Activated CD4-positive, alpha-beta T cell treated with anti-CD3 and anti-CD28 coated beads, Interleukin-2, amount 10 ng/mL, durations not matched to agents 7 days and 5 days (primary cell): Measurements from ENCODE around the gene COX7B2. TPM values are rescaled to one million over a fixed set of nuclear protein-coding genes. Genes with fewer than 3 reads are reported as not detected.

Source experiments
- CTCF ChIA-PET: fragments of 350-600 bp; sonication (Branson Sonifier 250); formaldehyde crosslinking; loops from one replicate; lab custom pipeline; 2021; ENCODE audit warnings: antibody characterized with exemption; lab: Charles Lee
- POLR2A ChIA-PET: fragments of 350-600 bp; sonication (Branson Sonifier 250); formaldehyde crosslinking; loops from one replicate; lab custom pipeline; 2021; ENCODE audit warnings: antibody characterized with exemption; lab: Charles Lee
- DNase-seq: peaks from one replicate; pipeline ENCODE4 v3.0.0-alpha.2; 2020
- H3K27ac Mint-ChIP-seq: one replicate; pipeline ENCODE4 v1.8.0; 2021; ENCODE audit warnings: mild to moderate bottlenecking, moderate library complexity, mixed read lengths
- H3K27me3 Mint-ChIP-seq: one replicate; pipeline ENCODE4 v1.8.0; 2021; ENCODE audit warnings: mixed read lengths
- H3K36me3 Mint-ChIP-seq: one replicate; pipeline ENCODE4 v1.8.0; 2021; ENCODE audit warnings: low read depth, mixed read lengths
- H3K4me1 Mint-ChIP-seq: one replicate; pipeline ENCODE4 v1.8.0; 2021; ENCODE audit warnings: mixed read lengths
- H3K4me3 Mint-ChIP-seq: one replicate; pipeline ENCODE4 v1.8.0; 2021; ENCODE audit warnings: mild to moderate bottlenecking, moderate library complexity, mixed read lengths
- H3K9me3 Mint-ChIP-seq: one replicate; pipeline ENCODE4 v1.8.0; 2021; ENCODE audit warnings: mixed read lengths
- total RNA-seq, 2 experiments: library from RNA; stranded (reverse); gene quantifications; one replicate each; pipeline ENCODE4 v1.2.3, GENCODE V29; 2021

Gene COX7B2
- total RNA-seq, 2 experiments from 2014 or later = not detected

DNA sequence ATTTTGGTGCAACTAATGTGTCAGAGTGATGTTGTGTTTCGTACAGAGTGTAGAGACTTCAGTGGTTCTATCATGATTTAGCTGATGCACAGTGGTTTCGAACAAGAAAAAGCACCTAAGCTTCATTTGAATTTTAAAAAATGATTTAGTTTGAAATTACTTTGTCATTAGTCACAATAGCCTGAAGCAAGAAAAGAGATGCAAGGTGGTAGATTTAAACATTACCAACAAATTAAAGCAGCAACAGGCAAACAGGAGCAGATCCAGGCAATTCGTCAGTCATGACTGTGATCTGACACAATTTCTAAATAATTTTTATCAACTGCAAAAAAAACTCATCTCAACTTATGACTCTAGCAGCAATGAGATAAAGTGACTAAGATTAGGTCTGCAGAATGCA is 24.6 kb upstream of the COX7B2 start:
- POLR2A ChIA-PET = no interaction called here
- DNase-seq = no peak
- CTCF ChIA-PET = no interaction called here
- Mint-ChIP-seq H3K36me3 (no peaks in the 10 kb centered on the region), H3K27ac (no peak overlapping the region), H3K27me3 (peaks cover 3% of the 10 kb centered on the region), H3K4me3 (no peak overlapping the region), H3K9me3 (no peaks in the 10 kb centered on the region), H3K4me1 (no peaks in the 10 kb centered on the region)

DNA sequence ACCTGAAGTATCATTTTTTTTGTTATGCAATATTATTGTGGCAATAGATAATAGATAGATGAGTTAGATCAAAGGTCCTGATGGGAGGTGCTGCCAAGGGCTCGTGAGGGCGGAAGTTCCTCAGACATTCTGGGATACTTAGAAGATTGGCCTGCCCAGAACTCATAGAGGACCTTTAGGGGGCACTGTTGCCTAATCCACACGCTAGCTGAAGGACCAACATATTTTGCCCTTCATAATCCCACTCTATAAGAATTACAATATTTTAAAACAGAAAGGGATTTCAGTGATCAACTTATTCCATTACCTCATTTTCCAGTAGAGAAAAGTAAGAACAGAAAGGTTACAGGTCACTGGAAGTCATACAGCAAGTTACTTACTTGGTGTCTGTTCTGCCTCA is 22.9 kb upstream of the COX7B2 start:
- H3K9me3 Mint-ChIP-seq = no peaks in the 10 kb centered on the region

DNA sequence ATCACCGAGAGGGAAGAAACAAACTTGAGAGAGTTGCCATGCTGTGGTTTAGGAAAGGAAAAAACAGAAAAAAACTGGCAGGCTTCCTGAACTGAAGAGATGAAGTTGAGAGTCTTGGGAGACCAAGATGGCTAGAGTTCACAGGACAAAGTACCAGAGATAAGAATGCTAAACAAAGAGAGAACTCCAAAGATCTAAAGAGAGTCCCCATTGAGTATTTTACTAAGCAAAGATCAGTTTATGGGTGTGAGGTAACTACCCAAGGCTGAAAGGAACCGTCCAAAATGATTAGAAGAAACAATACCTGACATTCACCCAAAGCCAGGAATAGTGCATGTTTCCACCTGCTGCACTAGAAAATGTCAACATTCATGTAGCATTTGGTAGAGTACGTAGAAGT is 21.8 kb upstream of the COX7B2 start:
- no peaks in the 10 kb centered on the region for H3K9me3 Mint-ChIP-seq
- H3K36me3 Mint-ChIP-seq = no peaks in the 10 kb centered on the region
- no peaks in the 10 kb centered on the region for H3K4me1 Mint-ChIP-seq
- ChIA-PET CTCF (no interaction called here), POLR2A (no interaction called here)
- H3K27ac Mint-ChIP-seq = no peak overlapping the region
- DNase-seq = no peak
- H3K27me3 Mint-ChIP-seq = peaks cover 7% of the 10 kb centered on the region
- H3K4me3 Mint-ChIP-seq = no peak overlapping the region

More for the DNA sequence above, 22.9 kb upstream of the COX7B2 start:
- Mint-ChIP-seq H3K27ac (no peak overlapping the region), H3K4me3 (no peak overlapping the region), H3K27me3 (peaks cover 3% of the 10 kb centered on the region), H3K36me3 (no peaks in the 10 kb centered on the region), H3K4me1 (no peaks in the 10 kb centered on the region)
- POLR2A ChIA-PET = no interaction called here
- DNase-seq = peak; percentile 8
- CTCF ChIA-PET = interaction anchor here (0.7 kb wide), 1 partner anchor 14 kb away, joined by 3 read pairs; no protein-coding TSS in a partner anchor

DNA sequence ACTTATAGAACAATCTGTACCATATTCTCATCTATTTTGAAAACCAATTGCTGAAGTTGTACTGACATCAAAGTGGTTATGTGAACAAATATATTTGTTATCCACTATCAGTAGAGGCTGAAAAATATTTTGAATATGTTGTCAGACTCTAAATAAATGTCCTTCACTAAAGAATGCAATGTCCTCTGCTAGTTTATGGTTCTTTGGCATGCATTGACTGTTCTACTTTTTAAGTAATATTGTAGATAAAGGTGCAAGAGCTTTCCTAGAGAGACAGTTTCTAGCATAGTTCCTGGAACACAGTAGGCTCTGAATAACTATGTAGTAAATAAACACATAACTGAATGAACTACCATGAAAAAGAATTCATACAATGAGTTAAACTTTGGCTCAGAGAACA is 18.2 kb upstream of the COX7B2 start:
- CTCF ChIA-PET = no interaction called here
- H3K4me3 Mint-ChIP-seq = no peak overlapping the region
- H3K36me3 Mint-ChIP-seq = no peaks in the 10 kb centered on the region
- no peak for DNase-seq
- H3K27me3 Mint-ChIP-seq = peaks cover 7% of the 10 kb centered on the region
- no peak overlapping the region for H3K27ac Mint-ChIP-seq
- no peaks in the 10 kb centered on the region for H3K4me1 Mint-ChIP-seq
- POLR2A ChIA-PET = no interaction called here
- H3K9me3 Mint-ChIP-seq = no peaks in the 10 kb centered on the region

DNA sequence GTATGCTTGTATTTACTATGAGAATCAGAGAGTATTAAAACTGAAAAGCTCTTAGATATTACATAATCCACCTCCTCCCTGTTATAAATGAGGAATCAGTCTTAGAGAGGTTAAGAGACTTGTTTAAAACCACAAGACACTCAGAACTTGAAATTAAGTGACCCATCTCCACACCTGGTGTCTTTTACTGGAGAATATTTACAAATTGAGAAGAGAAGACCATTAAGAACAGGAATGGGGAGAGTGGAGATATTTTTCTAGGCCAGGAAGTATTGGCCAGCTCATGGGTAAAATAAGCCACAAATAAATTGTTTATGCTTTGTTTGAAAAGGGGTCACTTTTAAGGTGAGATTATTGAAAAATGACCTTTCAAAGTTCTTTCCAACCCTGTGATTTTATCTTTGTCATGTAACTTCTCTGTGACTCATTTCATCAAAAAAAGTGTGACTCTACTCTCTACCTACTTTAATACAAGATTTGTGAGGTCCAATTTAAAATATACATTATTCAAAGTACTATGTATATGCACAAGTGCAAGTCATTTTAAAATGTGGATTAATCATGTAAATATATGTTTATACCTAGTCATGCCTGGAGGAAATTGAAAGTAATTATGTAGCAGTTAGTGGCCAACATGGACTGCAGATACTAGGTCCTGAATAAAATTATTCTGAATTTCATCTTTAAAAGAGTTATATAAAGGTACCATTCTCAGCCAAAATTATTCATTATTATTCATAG is 15.9 kb upstream of the COX7B2 start:
- no peak for DNase-seq
- no peaks in the 10 kb centered on the region for H3K9me3 Mint-ChIP-seq
- no peaks in the 10 kb centered on the region for H3K36me3 Mint-ChIP-seq
- H3K27me3 Mint-ChIP-seq = peaks cover 4% of the 10 kb centered on the region
- no peaks in the 10 kb centered on the region for H3K4me1 Mint-ChIP-seq
- ChIA-PET POLR2A (no interaction called here), CTCF (no interaction called here)
- no peak overlapping the region for H3K4me3 Mint-ChIP-seq
- H3K27ac Mint-ChIP-seq = no peak overlapping the region

DNA sequence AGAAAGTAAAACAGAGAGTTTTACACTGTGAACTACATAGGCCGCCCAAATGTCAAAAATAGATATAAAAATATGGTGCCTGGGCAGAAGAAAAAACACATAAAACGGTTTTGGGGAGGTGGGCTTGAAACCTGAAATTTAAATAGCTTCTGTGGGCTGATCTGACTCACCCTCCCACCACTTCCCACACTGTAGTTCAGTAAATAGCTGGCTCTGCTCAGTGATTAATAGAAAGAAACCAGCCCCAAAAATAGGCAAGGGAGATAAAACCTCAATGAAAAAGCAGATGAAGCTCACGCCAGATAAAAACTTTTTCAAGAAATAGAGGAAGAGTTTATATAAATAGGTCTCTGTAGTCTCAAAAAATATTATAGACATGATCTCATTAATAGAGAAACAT is 13.2 kb upstream of the COX7B2 start:
- ChIA-PET POLR2A (no interaction called here), CTCF (no interaction called here)
- Mint-ChIP-seq H3K4me1 (no peaks in the 10 kb centered on the region), H3K36me3 (no peaks in the 10 kb centered on the region), H3K4me3 (no peak overlapping the region), H3K27me3 (peaks cover 4% of the 10 kb centered on the region), H3K27ac (no peak overlapping the region), H3K9me3 (no peaks in the 10 kb centered on the region)
- DNase-seq = no peak

DNA sequence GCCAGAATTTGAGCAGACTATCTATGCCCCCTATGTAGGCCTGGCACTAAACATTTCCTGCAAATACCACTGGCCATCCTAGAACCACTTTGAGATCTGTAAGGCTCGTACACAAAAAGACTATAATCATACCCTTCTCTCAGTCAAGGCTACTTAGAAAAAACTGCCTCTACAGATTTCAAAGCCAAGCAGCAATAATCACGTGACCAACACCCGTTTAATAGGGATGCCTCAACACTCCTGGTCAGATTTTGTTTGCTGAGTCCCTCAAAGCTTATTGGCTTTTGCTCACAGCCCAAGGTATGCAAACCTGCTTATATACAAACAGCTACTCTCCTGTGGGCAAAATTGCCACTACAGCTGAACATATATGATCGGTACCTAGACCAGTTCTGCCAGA is 897 bp downstream of the COX7B2 start:
- ChIA-PET CTCF (interaction anchor here (0.7 to 0.9 kb wide), 2 partner anchors 10 to 635 kb away, joined by 3 read pairs; no protein-coding TSS in a partner anchor), POLR2A (no interaction called here)
- Mint-ChIP-seq H3K9me3 (peaks cover 4% of the 10 kb centered on the region), H3K27me3 (no peaks in the 10 kb centered on the region), H3K27ac (no peak overlapping the region), H3K4me1 (no peaks in the 10 kb centered on the region), H3K36me3 (no peaks in the 10 kb centered on the region), H3K4me3 (no peak overlapping the region)
- DNase-seq = no peak

DNA sequence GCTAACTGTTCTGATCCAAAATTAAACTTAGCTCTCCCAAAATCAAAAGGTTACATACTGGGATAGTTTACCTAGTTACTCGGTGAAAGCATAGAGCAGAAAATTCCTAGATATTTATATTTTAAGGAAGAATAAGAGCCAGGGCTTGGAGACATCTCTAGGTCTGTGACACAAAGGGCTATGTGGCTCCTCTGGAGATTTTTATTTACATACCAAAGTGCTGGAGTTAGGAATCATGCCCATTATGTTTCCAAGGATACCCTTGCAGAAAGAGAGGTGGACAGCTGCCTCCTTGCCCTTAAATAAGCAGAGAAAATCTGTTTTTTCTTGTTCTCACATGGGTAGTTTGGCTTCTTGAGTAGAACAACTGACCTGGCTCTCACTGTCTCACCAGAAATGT is 9.0 kb downstream of the COX7B2 start:
- no peaks in the 10 kb centered on the region for H3K27me3 Mint-ChIP-seq
- no peaks in the 10 kb centered on the region for H3K4me1 Mint-ChIP-seq
- no peak overlapping the region for H3K27ac Mint-ChIP-seq
- H3K4me3 Mint-ChIP-seq = no peak overlapping the region
- ChIA-PET CTCF (no interaction called here), POLR2A (no interaction called here)
- H3K9me3 Mint-ChIP-seq = no peaks in the 10 kb centered on the region
- no peaks in the 10 kb centered on the region for H3K36me3 Mint-ChIP-seq
- DNase-seq = no peak

DNA sequence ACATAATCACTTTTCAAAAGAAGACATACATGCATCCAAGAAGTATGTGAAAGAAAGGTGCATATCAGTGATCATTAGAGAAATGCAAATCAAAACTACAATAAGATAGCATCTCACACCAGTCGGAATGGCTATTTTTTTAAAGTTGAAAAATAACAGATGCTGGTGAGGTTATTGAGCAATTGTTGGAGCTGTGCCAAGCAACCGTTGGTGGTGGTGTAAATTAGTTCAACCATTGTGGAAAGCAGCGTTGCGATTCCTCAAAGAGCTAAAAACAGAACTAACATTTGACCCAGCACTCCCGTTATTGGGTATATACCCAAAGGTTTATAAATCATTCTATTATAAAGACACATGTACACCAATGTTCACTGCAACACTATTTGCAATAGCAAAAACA is 14.2 kb downstream of the COX7B2 start:
- H3K4me1 Mint-ChIP-seq = no peaks in the 10 kb centered on the region
- H3K27me3 Mint-ChIP-seq = no peaks in the 10 kb centered on the region
- no peak overlapping the region for H3K27ac Mint-ChIP-seq
- ChIA-PET POLR2A (no interaction called here), CTCF (no interaction called here)
- H3K9me3 Mint-ChIP-seq = no peaks in the 10 kb centered on the region
- DNase-seq = no peak
- H3K36me3 Mint-ChIP-seq = no peaks in the 10 kb centered on the region
- no peak overlapping the region for H3K4me3 Mint-ChIP-seq

DNA sequence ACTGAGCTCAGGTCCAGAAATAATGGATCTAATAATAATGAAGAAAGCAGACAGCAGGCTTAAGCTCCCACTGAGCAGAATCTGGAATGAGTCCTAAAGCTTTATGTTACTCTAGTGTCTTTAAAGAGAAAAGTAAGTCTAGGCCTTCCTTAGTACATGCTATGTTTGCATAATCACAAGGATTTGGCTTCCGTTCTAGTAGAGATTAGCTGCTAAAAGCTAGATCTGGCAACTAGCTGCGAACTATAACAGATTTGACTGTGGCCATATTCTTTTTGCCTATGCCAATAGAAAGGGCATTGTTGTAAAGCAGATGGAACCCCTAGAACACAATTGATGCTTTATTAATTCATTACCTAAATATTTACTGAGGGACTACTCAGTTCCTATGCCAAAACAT is 19.0 kb downstream of the COX7B2 start:
- Mint-ChIP-seq H3K27ac (no peak overlapping the region), H3K9me3 (no peaks in the 10 kb centered on the region), H3K4me3 (no peak overlapping the region), H3K36me3 (no peaks in the 10 kb centered on the region), H3K4me1 (no peaks in the 10 kb centered on the region), H3K27me3 (no peaks in the 10 kb centered on the region)
- ChIA-PET POLR2A (interaction anchor here (0.6 kb wide), 1 partner anchor 233 kb away, joined by 3 read pairs; no protein-coding TSS in a partner anchor), CTCF (interaction anchor here (0.7 kb wide), 1 partner anchor 384 kb away, joined by 3 read pairs; no protein-coding TSS in a partner anchor)
- DNase-seq = no peak

DNA sequence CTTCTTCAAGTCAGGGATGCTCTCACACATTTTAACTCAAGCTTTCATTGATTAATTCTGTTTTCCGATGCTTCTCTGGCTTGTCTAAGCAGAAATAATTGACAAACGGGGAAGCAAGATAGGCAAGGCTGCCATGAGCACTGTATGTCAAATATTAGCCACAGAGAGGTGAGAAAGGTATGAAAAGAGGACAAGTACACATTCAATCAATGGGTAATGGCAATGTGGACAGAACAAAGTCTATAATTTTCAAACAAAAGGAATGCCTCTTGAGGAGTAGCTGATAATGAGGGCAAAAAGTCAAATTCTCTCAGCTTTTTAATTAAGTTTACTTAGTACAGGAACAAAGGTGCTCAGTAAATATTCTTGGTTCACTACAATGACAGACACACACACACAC is 19.6 kb downstream of the COX7B2 start:
- H3K27me3 Mint-ChIP-seq = no peaks in the 10 kb centered on the region
- no peak overlapping the region for H3K27ac Mint-ChIP-seq
- no peak overlapping the region for H3K4me3 Mint-ChIP-seq
- H3K36me3 Mint-ChIP-seq = no peaks in the 10 kb centered on the region
- POLR2A ChIA-PET = interaction anchor here (0.6 kb wide), 1 partner anchor 233 kb away, joined by 3 read pairs; no protein-coding TSS in a partner anchor
- CTCF ChIA-PET = interaction anchor here (0.7 kb wide), 1 partner anchor 384 kb away, joined by 3 read pairs; no protein-coding TSS in a partner anchor
- H3K9me3 Mint-ChIP-seq = no peaks in the 10 kb centered on the region
- DNase-seq = no peak
- no peaks in the 10 kb centered on the region for H3K4me1 Mint-ChIP-seq

DNA sequence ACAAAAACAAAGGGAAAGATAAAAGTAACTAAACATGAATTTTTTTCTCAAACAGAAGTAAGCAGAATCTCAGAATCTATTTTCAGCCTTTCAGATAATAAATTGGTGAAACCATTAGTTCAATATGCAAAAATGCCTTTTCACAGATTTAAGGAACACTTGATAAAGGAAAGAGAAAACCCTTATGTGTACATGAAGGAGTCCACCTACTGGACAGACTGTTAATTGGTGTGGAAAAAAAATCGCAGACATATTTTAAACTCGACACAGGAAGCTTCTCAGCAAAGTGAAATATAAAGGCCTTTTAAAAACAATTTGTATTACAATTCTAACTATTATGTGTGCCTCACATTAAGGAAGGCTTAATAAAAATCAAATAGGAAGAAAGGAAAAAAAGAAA is 22.3 kb downstream of the COX7B2 start:
- Mint-ChIP-seq H3K9me3 (no peaks in the 10 kb centered on the region), H3K36me3 (no peaks in the 10 kb centered on the region), H3K27me3 (no peaks in the 10 kb centered on the region), H3K27ac (no peak overlapping the region), H3K4me3 (no peak overlapping the region), H3K4me1 (no peaks in the 10 kb centered on the region)
- no peak for DNase-seq
- ChIA-PET POLR2A (no interaction called here), CTCF (no interaction called here)

DNA sequence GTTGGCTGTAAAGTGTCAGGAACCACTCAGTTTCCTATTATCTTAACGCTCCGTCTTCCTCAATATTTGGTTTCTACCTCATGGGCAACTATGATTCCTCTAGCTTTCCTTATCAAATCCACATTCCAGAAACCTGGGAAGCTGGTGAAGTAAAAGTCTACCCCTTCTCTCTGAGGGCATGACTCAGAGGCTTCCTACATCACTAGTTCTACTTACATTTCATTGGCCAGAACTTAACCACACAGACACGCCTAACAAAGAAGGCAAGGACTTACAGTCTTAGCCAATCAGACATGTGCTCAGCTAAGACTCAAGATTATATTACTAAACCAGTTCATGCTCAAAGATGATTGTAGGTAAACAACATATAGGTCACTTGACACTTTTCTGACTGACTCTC is 30.4 kb downstream of the COX7B2 start:
- ChIA-PET CTCF (no interaction called here), POLR2A (no interaction called here)
- Mint-ChIP-seq H3K27me3 (no peaks in the 10 kb centered on the region), H3K36me3 (no peaks in the 10 kb centered on the region), H3K9me3 (no peaks in the 10 kb centered on the region), H3K4me3 (no peak overlapping the region), H3K4me1 (no peaks in the 10 kb centered on the region), H3K27ac (no peak overlapping the region)
- no peak for DNase-seq

DNA sequence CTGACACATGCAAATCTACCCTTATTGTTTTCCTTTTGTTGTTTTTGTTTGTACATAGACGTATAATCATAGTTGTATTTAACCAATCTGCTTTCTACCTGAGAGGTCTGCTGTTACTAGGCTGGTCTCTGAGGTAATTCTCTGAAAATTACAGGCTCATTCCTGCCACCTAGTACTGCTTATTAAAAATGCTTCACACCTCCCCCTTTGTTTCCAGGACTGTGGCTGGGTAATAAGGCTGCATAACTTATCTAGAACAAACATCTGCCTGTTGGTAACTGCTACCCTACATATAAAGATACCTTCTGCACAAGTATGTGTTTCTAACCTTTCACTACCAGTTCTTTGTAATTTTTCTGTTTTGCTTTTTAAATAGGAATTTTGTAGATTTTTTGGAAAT is 34.2 kb downstream of the COX7B2 start:
- no peaks in the 10 kb centered on the region for H3K9me3 Mint-ChIP-seq
- DNase-seq = no peak
- H3K36me3 Mint-ChIP-seq = no peaks in the 10 kb centered on the region

More for the DNA sequence above, 34.2 kb downstream of the COX7B2 start:
- Mint-ChIP-seq H3K4me1 (no peaks in the 10 kb centered on the region), H3K4me3 (no peak overlapping the region), H3K27ac (no peak overlapping the region), H3K27me3 (no peaks in the 10 kb centered on the region)
- ChIA-PET CTCF (no interaction called here), POLR2A (no interaction called here)
